GM19193 (cell line): ENCODE measurements around the gene MAP1B.

ENCODE experiments used
- POLR2A ChIP-seq: IDR thresholded peaks from 4 replicates; pipeline ENCODE4 v1.6.1; 2011; ENCODE audit not compliant: insufficient read depth, insufficient read length; ENCODE audit errors: extremely low read depth

The MAP1B gene

DNA sequence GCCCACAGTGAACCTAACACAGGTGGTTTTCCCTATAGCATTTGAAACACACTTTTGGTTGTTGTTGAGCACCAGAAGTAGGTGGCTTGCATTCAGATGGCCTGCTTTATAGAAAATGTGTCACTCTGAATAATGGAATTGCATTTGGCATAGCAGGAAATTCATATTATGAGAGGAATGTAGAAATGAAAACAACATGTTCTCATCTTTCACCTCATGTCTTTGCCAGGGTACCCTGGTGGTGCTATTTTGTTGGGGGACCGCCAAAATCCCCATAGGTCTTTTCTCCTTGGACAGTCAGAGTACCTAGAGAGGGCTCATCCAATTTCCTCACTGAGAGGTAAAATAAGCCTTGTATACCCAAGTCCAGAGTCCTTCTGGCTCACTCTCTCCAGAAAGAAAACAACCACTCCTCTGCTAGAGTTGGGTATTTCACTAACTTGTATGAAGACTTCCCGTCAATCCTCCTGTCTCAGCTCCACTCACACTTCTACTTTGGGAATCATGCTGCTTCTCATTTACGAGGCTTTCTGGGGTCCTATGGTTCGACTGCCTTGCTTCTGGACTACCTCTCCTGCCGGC, 145.4 kb downstream of the MAP1B start:
- no peak for TF ChIP-seq POLR2A

- no peak for TF ChIP-seq POLR2A
Measured at GRCh38 chr5:72255237-72255636, 148.0 kb downstream of the MAP1B start.

DNA sequence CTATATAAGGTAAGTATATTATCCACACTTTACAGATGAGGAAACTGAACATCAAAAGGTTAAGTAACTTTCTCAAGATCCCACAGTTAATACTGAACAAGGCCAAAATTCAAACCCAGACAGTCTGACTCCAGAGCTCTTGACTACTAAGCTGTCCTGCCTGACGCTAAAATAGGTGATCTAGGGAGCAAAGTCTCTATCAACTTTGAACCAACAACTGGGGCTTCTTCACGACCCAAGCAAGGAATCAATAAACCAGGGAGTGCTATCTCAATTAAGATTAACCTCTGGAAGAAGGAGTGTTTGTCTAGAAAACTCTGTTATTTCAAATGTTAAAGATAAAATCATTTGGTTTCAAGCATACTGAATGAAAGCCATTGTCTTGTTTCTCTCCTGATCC, 148.4 kb downstream of the MAP1B start:
- TF ChIP-seq POLR2A, result no peak

DNA sequence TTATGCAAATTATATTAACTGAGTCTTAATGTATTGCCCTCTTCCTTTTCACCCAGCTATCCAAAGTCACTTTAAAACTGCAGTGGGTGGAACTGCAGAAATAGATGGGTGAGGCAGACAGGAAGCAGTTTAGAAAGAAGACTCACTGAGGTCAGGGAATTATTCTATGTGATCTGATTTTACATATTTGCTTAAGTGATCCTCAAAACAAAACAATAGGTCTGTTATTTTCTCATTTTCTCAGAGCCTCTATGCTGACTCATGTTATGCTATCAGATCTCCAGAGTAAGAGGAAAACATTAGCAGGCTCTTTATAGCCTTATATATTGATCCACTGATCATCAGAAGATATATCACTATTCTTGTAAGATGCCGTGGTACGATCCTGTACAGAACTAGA, 149.3 kb downstream of the MAP1B start:
- TF ChIP-seq POLR2A, result no peak
